Measurements from ENCODE around the gene TAS2R13. TPM values are rescaled to one million over a fixed set of nuclear protein-coding genes. Genes with fewer than 3 reads are reported as not detected.

Gene TAS2R13
- 0.15 and 0.17 TPM in 2 replicates for total RNA-seq

GRCh38 chr12:10909462-10909861 is at the start of gene TAS2R13:
TAS2R13 (minus strand) TSS chr12:10909562; CDS start chr12:10909298, 264 bp downstream.

GRCh38 chr12:10939163-10939562 is 29.8 kb upstream of the TAS2R13 start, which contains the start of gene TAS2R14:
TAS2R14 (minus strand) TSS chr12:10939263; CDS start chr12:10939207, 56 bp downstream.

GRCh38 chr12:10928746-10929286 is 19.5 kb upstream of the TAS2R13 start, which contains the start of gene PRH2:
PRH2 (plus strand) TSS chr12:10929236; CDS start chr12:10929274, 38 bp downstream.

GRCh38 chr12:10884086-10884725 is 25.2 kb downstream of the TAS2R13 start, which contains the start of gene PRH1:
PRH1 (minus strand) TSS chr12:10884255; CDS start chr12:10884217, 38 bp downstream.

Other genes with a start within 250 kb of the TAS2R13 start
- under 0.01 TPM in 1 of 2 replicates, not detected in the other for gene STYK1, start 235.5 kb downstream of the TAS2R13 start, total RNA-seq
- gene YBX3, start 186.2 kb downstream of the TAS2R13 start, total RNA-seq: 199 and 200 TPM in 2 replicates
- gene TAS2R7, start 106.9 kb downstream of the TAS2R13 start, total RNA-seq: not detected in 2 replicates
- gene TAS2R8, start 102.3 kb downstream of the TAS2R13 start, total RNA-seq: not detected in 2 replicates
- not detected in 2 replicates for gene TAS2R9, start 99.4 kb downstream of the TAS2R13 start, total RNA-seq
- gene TAS2R10, start 83.2 kb downstream of the TAS2R13 start, total RNA-seq: 0.67 TPM in 1 of 2 replicates, not detected in the other
- gene PRR4, start 60.1 kb downstream of the TAS2R13 start, total RNA-seq: 0.34 and 1.3 TPM in 2 replicates
- gene PRH1, start 25.3 kb downstream of the TAS2R13 start, total RNA-seq: 8.8 and 9.2 TPM in 2 replicates
- 0.30 TPM in 1 of 2 replicates, not detected in the other for gene PRH2, start 19.7 kb upstream of the TAS2R13 start, total RNA-seq
- 0.15 and 1.0 TPM in 2 replicates for gene TAS2R14, start 29.7 kb upstream of the TAS2R13 start, total RNA-seq
- not detected in 2 replicates for gene TAS2R50, start 77.3 kb upstream of the TAS2R13 start, total RNA-seq
- under 0.01 TPM in 1 of 2 replicates, not detected in the other for gene TAS2R20, start 88.7 kb upstream of the TAS2R13 start, total RNA-seq
- gene TAS2R19, start 113.1 kb upstream of the TAS2R13 start, total RNA-seq: 0.30 TPM in 1 of 2 replicates, not detected in the other
- gene TAS2R31, start 121.8 kb upstream of the TAS2R13 start, total RNA-seq: 0.15 and 0.17 TPM in 2 replicates
- gene TAS2R46, start 152.7 kb upstream of the TAS2R13 start, total RNA-seq: not detected in 2 replicates
- 0.15 TPM in 1 of 2 replicates, not detected in the other for gene TAS2R43, start 182.8 kb upstream of the TAS2R13 start, total RNA-seq
- under 0.01 TPM in 1 of 2 replicates, not detected in the other for gene TAS2R30, start 225.1 kb upstream of the TAS2R13 start, total RNA-seq

Data from bronchus fibroblast of lung (primary cell).